Measurements from ENCODE around the gene PAX4.
A peak's percentile ranks its signal among the peaks of the same experiment; 100 is the strongest.

Gene PAX4

GRCh38 chr7:127628445-127628844, 10.5 kb upstream of the PAX4 start:
- DNase-seq (ENCODE audit: low spot score): no peak

GRCh38 chr7:127625331-127625730, 7.4 kb upstream of the PAX4 start:
- no peak for DNase-seq (ENCODE audit: low spot score)

GRCh38 chr7:127620406-127621233, 2.7 kb upstream of the PAX4 start:
- no peak for DNase-seq (ENCODE audit: low spot score)

GRCh38 chr7:127619681-127620405, 1.9 kb upstream of the PAX4 start:
- no peak for DNase-seq (ENCODE audit: low spot score)

- DNase-seq (ENCODE audit: low spot score): no peak
Observed at GRCh38 chr7:127618775-127619174, 833 bp upstream of the PAX4 start.

- no peak for DNase-seq (ENCODE audit: low spot score)
Observed at GRCh38 chr7:127616724-127617123, 1.2 kb downstream of the PAX4 start.

- no peak for DNase-seq (ENCODE audit: low spot score)
Observed at GRCh38 chr7:127612263-127612662, 5.7 kb downstream of the PAX4 start.

- DNase-seq (ENCODE audit: low spot score): no peak
Observed at GRCh38 chr7:127609297-127609696, 8.6 kb downstream of the PAX4 start.

- no peak for DNase-seq (ENCODE audit: low spot score)
Observed at GRCh38 chr7:127608446-127608845, 9.5 kb downstream of the PAX4 start.

- no peak for DNase-seq (ENCODE audit: low spot score)
Observed at GRCh38 chr7:127600885-127601284, 17.1 kb downstream of the PAX4 start.

GRCh38 chr7:127598318-127598717, 19.6 kb downstream of the PAX4 start:
- no peak for DNase-seq (ENCODE audit: low spot score)

- DNase-seq (ENCODE audit: low spot score): no peak
Observed at GRCh38 chr7:127595737-127596136, 22.2 kb downstream of the PAX4 start.

GRCh38 chr7:127594490-127594889, 23.5 kb downstream of the PAX4 start:
- DNase-seq (ENCODE audit: low spot score): no peak

GRCh38 chr7:127592550-127592949, 25.4 kb downstream of the PAX4 start:
- no peak for DNase-seq (ENCODE audit: low spot score)

GRCh38 chr7:127591591-127591990, 26.4 kb downstream of the PAX4 start:
- no peak for DNase-seq (ENCODE audit: low spot score)

- no peak for DNase-seq (ENCODE audit: low spot score)
Observed at GRCh38 chr7:127591189-127591588, 26.8 kb downstream of the PAX4 start.

- peak; percentile 45 for DNase-seq (ENCODE audit: low spot score)
Observed at GRCh38 chr7:127589896-127590295, 28.0 kb downstream of the PAX4 start.

GRCh38 chr7:127588697-127589482, 29.1 kb downstream of the PAX4 start:
- DNase-seq (ENCODE audit: low spot score): peak; percentile 64

GRCh38 chr7:127588019-127588696, 29.8 kb downstream of the PAX4 start, which contains the start of gene ARF5:
Gene ARF5, plus strand, starts transcription at chr7:127588411. Its CDS starts 88 bp downstream, at chr7:127588499.
- DNase-seq (ENCODE audit: low spot score): peak; percentile 96

GRCh38 chr7:127587663-127588018, 30.3 kb downstream of the PAX4 start:
- DNase-seq (ENCODE audit: low spot score): no peak

GRCh38 chr7:127586346-127586745, 31.6 kb downstream of the PAX4 start:
- DNase-seq (ENCODE audit: low spot score): no peak

Data from AG08395 (cell line).